Fibroblast of the conjunctiva (primary cell): Measurements from ENCODE around the gene BCL11A.
A peak's percentile ranks its signal among the peaks of the same experiment; 100 is the strongest.

ENCODE experiments used
- DNase-seq: peaks from one replicate; pipeline ENCODE4 v3.0.0-alpha.2; 2010; ENCODE audit warnings: low read depth

The BCL11A gene

DNA sequence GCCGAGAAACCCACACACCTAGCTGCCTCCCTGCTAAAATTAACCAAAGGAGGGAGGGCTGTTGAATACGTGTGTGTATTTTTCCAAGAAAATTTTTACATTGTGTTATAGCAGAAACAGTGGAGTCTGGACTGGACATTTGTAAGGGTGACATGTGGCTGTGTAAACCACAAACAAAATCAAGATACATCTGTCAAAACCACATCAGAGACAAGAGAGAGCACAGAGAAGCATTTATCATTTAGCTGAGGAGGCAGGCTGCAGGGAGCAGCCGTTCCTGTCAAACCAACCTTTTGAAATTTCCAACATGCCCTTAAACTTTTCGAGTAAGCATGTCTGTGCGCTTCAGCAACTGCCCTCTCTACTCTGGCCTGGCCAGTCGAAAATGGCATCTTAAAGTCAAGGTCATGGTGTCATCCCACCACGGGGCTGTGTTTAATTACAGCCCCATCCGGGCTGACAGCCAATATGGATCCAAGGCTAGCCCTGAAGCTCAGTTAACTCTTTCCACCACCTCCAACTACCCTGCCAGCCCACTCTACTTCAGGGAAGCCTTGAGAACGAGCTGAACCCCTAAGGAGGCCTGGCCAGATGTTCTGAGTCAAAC is 8.4 kb downstream of the BCL11A start:
- DNase-seq = no peak

DNA sequence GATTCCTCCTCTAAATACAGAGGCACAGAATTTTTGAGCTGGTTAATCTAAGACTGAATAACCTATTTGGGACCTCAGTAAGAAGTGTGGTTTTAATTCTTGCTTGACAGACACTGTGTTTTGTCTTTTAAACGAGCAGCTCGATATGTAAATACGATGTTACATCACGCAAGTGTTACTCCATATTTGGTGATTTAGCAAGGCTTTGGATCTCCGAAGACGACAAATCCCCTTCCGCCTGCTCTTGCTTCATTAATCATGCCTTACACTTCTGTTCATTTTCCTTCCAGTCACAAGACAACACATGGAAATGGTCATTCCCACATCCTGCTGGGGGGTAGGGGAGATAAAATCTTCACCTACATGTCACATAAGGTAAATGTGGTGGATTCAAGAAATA is 9.4 kb downstream of the BCL11A start:
- no peak for DNase-seq

DNA sequence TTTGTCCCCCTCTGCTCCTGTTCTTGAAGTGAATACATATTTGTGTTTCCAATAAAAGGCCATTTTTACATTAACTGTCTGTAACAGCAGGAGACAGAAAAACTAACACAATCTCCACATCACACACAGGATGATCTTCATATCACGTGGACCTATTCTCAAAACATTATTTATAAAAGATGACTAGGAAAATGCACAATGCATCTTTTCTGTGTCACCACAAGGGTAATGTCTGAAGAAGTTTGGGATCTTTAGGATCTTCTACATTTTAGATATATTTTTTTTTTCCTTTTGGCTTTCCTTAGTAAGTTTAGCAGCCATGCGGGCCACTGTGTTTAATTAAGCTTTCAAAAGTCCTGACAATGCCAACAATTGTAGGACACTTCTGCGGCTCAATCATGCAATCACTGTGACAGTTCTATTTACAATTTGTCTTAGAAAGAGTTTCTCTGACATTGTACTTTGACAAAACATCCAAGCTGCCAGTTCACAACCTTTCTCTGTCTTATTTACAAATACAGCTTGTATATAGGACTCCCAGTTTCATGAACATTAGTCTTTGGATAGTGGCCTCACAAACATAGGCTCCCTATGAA is 12.3 kb downstream of the BCL11A start:
- no peak for DNase-seq

DNA sequence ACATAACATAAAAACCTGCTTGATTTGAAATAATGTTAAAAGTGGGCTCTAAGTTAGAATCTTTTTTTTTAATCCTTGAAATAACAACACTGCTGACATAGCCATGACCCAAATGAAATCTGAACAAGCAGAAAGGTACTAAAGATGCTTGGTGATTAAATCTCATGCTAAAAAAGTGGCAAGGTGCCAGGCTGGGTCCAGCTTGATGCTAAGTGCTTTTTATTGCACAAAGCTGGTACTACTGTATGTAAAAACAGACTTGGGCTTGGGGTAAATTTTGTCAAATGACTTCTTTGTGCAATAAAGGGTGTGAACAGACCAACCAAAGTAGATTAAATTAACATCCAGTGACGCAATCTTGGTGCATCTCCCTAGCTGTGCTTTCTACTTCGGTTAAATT is 13.4 kb downstream of the BCL11A start:
- no peak for DNase-seq

DNA sequence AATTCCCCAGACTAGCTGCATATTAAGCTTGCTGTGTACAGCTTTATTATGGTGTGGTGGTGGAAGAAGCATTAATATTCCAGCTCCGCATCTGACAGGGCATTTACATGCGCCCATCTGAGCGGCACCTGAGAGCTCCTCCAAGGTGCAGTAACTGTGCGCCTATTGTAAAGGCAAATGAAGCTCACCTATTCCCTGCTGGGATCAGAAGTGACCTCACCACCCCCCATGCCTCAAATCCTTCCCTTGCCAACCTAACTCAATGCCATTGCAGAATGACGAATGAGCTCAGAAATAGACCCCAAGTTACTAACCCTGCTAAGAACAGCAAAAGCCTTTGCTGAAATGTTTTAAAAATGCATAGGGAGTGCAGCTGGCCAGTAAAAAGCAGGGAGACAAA is 14.3 kb downstream of the BCL11A start:
- DNase-seq = no peak

DNA sequence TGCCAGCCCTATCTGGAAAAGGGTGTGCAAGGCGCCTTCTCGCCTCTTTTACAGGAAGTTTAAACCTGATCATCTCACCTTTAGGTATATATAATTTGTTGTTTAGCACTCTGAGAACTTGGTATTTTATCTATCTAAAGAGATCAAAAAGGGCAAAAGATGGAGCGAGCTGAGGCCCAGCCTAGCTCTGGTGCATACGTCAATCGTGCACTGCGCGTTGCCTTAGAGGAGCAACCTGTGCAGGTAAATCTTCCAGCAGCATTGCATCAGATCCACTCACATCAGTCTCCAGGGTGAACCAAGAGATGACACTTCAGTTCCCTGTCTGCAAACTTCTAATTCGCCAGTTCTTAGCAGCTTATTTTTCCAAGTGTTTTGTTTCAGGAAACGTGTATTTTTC is 15.4 kb downstream of the BCL11A start:
- no peak for DNase-seq

DNA sequence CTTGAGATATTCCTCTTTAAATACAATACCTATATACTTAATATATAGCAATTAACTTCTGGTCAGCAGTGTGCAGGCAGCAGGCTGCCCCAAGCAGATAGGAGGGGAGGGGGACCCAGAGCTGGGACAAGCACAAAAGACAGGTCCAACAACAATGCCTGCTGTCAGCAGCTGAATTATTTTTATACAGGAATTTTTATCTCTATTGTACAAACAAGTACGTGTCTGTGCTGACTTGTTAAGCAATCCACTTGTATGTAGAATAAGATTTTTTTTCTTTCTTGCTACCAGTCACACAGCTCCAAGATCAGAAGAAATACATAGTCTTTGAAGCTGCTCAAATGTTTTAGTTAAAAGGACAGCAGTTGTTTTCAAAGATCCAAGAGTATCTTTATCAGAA is 16.7 kb downstream of the BCL11A start:
- no peak for DNase-seq

DNA sequence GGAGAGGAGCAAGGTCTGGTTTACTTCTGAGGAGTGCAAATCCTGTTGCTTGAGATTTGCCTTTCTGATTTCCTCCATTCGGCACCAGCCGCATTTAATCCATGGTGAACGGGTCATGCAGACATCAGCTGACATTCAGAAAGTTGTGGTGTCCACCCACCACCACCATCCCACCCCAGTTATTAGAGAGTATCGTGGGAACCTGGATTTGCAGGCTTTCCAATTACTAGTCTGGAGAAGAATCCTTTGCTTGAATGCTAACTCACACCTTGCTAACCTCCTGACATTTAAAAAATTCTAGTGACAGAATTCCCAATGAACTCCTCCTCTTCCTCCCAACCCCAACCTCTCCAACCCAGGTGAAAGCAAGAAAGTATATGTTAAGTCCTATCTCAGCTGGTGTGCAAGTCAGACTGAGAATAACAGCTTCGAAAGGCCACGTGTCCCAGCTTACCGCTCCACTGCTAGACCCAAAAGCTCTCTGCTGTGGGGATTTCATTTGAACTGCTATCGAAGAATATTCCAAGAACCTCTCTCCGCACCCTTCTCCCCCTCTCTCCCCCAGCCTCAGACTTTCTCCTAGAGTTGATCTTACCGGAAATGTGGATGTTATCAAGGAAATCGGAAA is 17.7 kb downstream of the BCL11A start:
- no peak for DNase-seq

DNA sequence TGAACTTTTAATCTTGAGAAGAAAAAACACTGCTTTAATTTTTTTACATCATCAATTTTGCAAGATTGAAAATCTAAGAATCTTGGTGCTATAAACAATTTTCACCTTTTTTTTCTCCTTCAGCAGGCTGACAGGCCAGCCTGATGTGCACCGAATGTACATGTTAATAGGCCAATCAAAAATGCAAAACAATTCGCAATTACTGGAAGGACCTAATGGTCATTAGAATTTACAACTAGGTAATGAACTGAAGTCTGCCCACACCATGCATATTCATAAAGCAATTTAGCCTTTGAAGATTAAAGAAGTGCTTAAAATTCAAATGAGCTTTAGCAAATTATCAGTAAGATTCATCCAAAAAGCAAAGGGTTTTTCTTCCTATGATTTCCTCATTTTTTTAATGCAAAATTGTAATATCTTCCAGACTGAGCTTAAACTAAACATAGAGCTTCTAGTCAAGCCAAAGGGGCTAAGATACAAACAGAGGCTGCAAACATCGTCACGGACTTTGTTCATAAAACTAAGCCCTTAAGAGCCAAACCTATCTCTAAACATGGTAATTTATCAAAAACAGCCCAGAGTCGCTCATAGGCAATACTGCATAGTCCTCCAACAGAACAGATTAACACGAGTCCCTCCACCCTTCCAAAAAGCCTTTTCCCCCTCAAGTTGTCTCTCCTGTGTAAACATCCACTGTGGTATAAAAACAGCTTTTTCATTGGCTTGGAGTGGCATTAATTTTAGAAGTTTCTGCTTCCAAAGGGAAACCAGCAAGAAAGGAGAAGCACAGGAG is 18.4 kb downstream of the BCL11A start:
- no peak for DNase-seq

DNA sequence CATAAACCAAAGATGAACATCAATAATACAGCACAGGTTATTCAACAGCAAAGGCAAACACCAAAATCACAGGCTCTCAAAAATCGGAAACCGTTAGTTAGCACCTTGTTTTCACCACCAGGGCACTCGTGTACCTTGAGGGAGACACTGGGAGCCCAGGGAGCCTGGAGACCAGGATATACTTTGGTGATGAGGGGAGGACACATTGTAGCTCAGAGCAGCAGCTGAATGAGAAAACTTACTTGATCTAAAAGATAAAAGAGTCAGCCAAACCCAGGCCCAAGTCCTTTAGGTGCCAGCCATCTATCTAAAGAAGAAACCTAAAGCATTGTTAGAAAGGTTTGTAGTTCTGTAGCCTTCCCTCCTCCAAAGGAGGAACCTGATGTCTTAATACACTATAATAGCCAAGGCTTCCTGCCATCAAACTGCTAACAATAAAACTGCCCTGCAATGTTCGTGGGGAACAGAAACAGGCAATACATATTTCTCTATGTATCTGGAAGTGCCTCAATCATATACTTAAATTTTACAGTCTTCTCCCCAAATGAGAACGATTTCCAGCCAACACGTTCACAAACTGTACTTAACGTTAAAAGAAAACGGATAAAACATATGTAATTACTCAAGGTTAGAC is 19.3 kb downstream of the BCL11A start:
- DNase-seq = no peak

DNA sequence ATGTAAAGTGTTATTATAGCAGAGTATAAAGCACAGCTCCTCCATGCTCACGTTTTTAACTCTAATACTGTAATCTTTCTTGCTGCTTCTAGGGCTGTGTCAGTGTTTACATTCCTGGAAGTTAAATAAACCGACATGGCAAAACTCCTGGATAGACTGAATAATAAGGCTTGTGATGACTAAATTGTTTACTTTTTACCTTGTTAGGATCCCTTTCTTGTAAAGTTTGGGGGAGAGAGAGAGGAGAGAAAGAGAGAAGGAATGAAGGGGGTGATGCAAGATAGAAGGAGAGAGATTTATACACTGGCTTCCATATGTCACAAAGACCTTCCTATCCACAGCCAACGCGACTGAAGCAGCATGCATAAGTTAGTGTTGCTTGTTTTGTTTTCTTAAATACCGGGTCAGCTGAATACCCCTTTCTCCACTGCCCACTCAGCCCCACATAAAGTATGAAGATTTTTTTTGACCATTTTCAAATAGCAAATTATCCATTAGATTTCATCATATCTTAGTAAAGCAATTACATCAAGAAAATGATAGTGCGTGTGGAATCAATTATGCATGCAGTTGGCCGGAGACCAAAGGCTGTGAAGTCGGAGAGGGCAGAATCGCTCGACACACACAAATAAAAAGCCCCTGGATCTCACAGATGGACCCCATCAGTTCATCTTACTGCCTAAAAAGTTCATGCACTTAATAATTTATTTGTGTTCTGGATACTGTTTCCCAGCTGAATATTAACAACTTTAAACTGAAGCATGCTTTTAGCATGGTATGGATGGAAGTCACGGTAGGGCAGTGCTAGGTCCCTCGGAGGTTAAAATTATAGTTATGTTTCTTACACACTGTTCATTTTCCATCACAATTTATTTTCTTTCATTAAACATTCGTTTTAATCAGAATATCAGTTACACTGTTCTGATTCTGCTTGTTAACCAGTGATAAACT is 20.1 kb downstream of the BCL11A start:
- peak; percentile 71 for DNase-seq

DNA sequence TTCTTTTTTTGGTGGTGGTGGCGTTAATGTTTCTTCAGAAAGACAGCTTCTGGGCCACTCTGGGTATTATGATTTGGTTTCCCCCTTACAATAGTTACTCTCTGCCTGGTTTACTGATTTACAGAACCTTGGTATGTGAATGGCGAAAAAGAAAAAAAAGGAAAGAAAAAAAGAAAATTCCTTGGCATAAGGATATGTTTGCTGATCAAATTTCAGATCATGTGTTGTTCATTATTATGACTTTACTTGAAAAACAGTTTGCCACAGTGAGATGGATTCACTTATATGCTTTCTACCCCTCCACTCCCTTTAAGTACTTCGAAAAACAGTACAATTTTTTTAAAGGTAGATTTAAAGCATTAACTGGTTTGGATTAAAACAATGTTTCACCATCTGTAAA is 21.0 kb downstream of the BCL11A start:
- DNase-seq = peak; percentile 60

DNA sequence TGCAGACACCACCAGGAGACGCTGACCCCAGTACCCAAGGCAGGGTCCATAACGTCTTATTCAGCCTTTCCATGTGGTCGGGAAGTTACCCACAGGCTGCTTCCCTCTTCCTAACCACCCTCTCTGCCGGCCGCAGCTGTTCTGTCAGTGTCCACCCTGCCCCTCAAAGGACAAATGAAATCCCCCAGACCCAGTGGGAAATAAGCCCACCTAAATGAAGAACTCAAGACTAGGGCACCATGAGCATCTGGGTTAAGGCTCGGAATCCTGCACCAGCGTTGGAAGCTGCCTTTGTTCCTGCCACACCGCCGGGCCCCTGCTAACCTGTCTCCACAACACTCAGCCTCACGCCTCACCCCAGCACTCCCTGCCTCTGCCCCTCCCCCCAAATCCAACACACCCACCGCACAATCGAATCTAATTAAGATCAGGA is 21.7 kb downstream of the BCL11A start:
- DNase-seq = no peak

DNA sequence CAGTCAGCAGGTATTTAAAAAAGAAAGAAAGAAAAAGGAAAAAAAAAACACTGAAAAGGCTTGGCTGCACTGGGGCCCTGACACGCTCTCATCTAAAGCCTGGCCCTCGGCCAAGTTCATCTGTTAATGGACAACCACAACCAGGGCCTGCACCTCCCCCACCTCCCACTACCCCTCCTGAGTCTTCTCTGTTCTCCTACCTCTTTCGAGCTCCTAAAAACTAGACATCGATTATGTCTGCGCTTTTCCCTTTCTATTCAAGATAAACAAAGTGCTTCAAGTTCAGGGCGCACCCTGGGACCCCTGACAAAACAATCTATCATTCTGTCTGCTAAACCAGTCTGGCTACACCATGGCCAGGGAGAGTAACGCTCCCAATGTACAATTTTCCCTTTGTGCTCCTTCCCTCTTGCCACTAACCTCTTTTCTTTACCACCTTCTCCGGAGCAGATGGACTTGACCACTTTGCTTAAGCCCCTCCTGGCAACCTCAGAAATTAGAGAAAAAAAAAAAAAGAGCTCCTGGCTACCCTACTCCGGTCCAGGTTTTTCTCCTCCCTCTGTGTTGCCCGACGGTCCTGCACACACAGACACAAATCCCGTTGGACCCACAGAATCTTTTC is 22.7 kb downstream of the BCL11A start:
- DNase-seq = no peak

DNA sequence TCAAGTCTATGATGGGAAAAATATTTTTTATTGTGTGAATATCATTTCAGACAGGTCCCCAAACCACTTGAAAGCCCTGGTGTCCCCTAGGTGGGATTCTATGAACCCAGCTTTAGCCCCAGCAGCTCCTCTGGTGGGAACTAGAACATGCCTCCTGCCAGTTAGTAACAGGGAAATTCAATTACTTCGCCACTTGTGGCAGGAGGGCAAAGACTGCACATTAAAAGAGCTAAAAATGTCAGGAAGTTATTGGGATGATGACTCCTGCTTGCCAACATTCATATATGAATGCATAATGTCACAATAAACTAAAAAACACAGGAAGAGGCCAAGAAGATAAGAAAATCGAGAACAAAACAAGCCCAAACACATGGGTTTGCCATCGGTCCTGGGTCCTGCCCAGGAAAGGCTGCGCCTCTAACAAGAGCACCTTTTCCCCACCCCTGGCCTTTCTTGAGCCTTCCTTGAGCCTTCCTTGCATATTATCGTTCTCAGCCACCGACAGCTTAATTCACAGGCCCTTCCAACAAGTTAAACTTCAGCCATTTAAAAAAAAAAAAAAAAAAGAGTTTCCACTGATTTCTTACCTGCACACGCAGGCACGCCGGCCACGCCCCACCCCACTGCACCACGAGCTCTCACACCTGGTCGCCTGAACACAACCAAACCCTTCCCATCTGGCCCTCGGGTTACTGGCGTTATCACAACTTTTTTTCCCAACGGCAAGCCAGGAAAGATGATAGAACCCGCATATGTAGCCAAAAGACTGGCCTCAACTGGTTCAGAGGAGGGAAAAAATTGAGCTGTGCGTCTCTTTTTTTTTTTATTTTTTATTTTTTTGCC is 23.4 kb downstream of the BCL11A start:
- no peak for DNase-seq

DNA sequence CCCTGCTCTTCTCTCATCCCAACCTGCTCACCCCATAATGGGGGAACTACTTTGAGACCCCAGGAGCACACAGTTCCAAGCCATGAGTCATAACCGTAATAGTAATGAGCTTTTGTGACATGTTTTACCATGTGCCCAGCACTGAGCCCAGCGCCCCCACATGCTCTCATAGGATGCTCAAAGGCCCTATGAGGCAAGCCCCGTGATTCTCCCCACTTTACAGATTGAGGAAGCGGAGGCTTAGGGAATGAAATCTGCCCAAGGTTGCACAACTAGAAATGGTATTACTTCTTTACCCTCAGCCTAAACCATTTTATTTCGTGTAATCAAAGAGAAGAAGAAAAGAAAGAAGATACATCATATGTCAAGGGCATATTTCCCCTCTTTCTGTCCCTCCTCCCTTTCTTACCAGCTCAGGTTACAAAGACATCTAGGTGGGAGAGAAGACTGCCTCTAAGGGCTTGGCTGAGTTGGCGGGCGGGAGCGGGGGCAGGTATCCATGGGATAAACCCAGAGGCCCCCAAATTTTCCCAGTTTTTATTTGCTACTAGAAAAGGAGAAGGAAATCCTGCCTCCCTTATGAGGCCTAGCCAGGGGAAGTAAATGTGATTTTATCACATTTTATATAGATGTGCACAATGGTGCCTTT is 24.2 kb downstream of the BCL11A start:
- DNase-seq = no peak

DNA sequence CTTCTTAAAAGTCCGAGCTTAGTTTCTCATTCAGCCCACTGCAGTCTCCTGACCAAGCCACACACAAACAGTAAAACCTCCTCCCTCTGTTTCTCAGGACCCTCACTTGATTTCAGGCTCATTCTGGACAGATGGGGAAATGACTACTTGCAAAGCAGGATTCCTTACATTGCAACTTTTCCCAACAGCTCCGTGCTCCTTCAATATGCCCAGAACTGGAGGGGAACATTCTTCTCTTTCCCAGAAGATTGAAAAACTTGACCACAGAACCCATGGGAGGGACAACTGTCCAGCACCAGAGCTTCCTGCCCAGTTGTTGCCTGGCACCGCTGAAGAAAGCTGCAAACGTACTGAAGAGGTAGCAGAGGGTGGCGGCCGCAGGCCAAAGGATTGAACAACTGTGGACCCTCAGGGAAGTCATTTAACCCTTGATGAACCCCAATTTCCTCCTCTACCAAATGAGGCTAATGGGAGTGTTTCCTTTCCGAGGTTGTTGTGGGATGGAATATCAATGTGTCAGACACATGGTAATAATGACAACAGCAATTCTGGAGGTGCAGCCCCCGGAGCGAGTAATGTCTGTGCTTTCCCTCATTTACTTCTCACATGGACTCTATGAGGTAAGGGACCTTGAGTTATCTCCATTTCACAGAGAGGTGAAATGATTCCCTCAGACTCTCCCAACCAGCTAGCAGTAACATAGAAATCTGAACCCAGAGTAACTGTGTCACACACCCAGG is 25.0 kb downstream of the BCL11A start:
- no peak for DNase-seq

DNA sequence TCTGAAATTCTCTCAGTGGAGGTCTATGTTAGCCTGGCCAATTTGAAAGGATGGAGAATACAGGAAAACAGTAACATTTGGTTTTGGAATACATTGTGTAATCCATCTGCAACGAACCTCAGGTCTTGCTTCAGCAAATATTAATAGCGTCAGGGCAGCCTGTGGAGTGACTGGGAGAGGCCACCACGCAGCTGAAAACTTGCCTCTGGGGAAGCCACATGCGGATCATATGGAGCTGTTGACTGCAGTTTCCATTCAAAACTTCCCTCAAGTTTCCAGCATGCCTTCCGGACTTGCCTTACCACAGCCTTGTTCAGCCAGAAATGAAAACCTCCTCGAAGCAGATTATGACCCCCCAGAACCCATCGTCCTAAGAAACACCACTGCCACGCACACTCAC is 25.7 kb downstream of the BCL11A start:
- peak; percentile 24 for DNase-seq

DNA sequence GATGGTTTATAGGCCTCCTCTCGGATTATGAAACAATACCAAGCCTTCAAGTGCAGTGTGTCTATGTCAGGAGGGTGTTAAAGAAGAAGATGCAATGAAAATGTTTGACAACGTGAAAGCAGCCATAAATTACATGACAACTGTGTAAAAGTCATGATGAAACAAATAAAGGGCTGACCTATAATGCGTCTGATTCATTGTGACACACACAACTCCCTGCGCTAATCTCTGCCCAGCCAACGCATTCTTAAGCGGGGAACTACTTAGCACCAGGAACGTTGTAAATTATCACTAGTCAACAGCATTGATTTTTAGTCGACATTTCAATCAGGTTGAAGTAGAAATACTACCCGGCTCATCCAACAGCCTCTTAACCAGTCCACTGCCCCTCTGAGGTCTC is 26.8 kb downstream of the BCL11A start:
- DNase-seq = no peak
